Effector memory CD8-positive, alpha-beta T cell (primary cell): Measurements from ENCODE around the gene ITPKB.
"Not testable (repeated sequence)": the region's sequence is repeated elsewhere in the genome, so short reads cannot be mapped to it uniquely, and the experiment has no call there.

ENCODE experiments used
- ATAC-seq: fragments of 150-1000 bp; cut with Tn5 transposase; replicated peaks from 2 replicates; pipeline ENCODE4 v1.10.0; 2021; ENCODE audit warnings: mild to moderate bottlenecking, moderate library complexity
- DNase-seq, 3 experiments: peaks; one replicate each; pipeline ENCODE4 v3.0.0; 2021
- H3K27ac Mint-ChIP-seq, 2 donors: one replicate each; pipeline ENCODE4 v1.8.0; 2022; ENCODE audit warnings: mild to moderate bottlenecking in 2 of 2, mixed read lengths in 2 of 2, moderate library complexity in 2 of 2
- H3K27me3 Mint-ChIP-seq, 2 donors: one replicate each; pipeline ENCODE4 v1.8.0; 2022; ENCODE audit warnings: mixed read lengths in 2 of 2
- H3K36me3 Mint-ChIP-seq: one replicate; pipeline ENCODE4 v1.8.0; 2022; ENCODE audit warnings: mild to moderate bottlenecking, moderate library complexity, mixed read lengths; ENCODE audit not compliant: insufficient read depth
- H3K4me1 Mint-ChIP-seq, 2 donors: one replicate each; pipeline ENCODE4 v1.8.0; 2022; ENCODE audit warnings: low read depth in 2 of 2, mixed read lengths in 2 of 2
- H3K4me3 Mint-ChIP-seq, 2 donors: one replicate each; pipeline ENCODE4 v1.8.0; 2022; ENCODE audit warnings: mild to moderate bottlenecking in 2 of 2, mixed read lengths in 2 of 2, moderate library complexity in 2 of 2
- H3K9me3 Mint-ChIP-seq, 2 donors: one replicate each; pipeline ENCODE4 v1.8.0; 2022; ENCODE audit warnings: mixed read lengths in 2 of 2

ITPKB gene

GRCh38 chr1:226733304-226733703 is 5.8 kb downstream of the ITPKB start:
- Mint-ChIP-seq H3K27ac (peak overlapping the region; percentile 89 to 93), H3K27me3 (no peaks in the 10 kb centered on the region), H3K36me3 (peaks cover 80% of the 10 kb centered on the region), H3K9me3 (no peaks in the 10 kb centered on the region), H3K4me1 (peaks cover 61 to 64% of the 10 kb centered on the region in 2 donors), H3K4me3 (peak overlapping the region; percentile 87 to 97)
- DNase-seq (no peak), ATAC-seq (no peak)

- DNase-seq (no peak), ATAC-seq (no peak)
- Mint-ChIP-seq H3K4me1 (peaks cover 66 to 69% of the 10 kb centered on the region in 2 donors), H3K4me3 (peak overlapping the region; percentile 87 to 97), H3K27ac (peak overlapping the region; percentile 89 to 93), H3K27me3 (no peaks in the 10 kb centered on the region), H3K36me3 (peaks cover 75% of the 10 kb centered on the region), H3K9me3 (no peaks in the 10 kb centered on the region)
These were observed 6.2 kb downstream of the ITPKB start for GRCh38 chr1:226732856-226733291.

GRCh38 chr1:226731257-226731893 is 7.7 kb downstream of the ITPKB start:
- no peak for ATAC-seq
- Mint-ChIP-seq H3K9me3 (no peaks in the 10 kb centered on the region), H3K4me3 (peak overlapping the region; percentile 87 to 97), H3K27ac (peak overlapping the region; percentile 89 to 93), H3K27me3 (no peaks in the 10 kb centered on the region), H3K36me3 (peaks cover 73% of the 10 kb centered on the region), H3K4me1 (peaks cover 80 to 81% of the 10 kb centered on the region in 2 donors)
- no peak for DNase-seq

- peak overlapping the region; percentile 87 to 97 for H3K4me3 Mint-ChIP-seq
- no peaks in the 10 kb centered on the region for H3K27me3 Mint-ChIP-seq
- ATAC-seq (no peak), DNase-seq (no peak)
- H3K4me1 Mint-ChIP-seq: peaks cover 81 to 83% of the 10 kb centered on the region in 2 donors
- no peaks in the 10 kb centered on the region for H3K9me3 Mint-ChIP-seq
- peaks cover 73% of the 10 kb centered on the region for H3K36me3 Mint-ChIP-seq
- peak overlapping the region; percentile 89 to 93 for H3K27ac Mint-ChIP-seq
These were observed 8.2 kb downstream of the ITPKB start for GRCh38 chr1:226730836-226731235.

- ATAC-seq (peak; percentile 48), DNase-seq (no peak)
- Mint-ChIP-seq H3K36me3 (peaks cover 69% of the 10 kb centered on the region), H3K27ac (peak overlapping the region; percentile 89 to 93), H3K27me3 (no peaks in the 10 kb centered on the region), H3K4me1 (peaks cover 81 to 87% of the 10 kb centered on the region in 2 donors), H3K4me3 (peak overlapping the region; percentile 87 to 97), H3K9me3 (no peaks in the 10 kb centered on the region)
These were observed 9.0 kb downstream of the ITPKB start for GRCh38 chr1:226730071-226730470.

GRCh38 chr1:226728448-226728847 is 10.6 kb downstream of the ITPKB start:
- no peak for DNase-seq
- peak overlapping the region; percentile 87 to 97 for H3K4me3 Mint-ChIP-seq
- no peak for ATAC-seq
- H3K36me3 Mint-ChIP-seq: peaks cover 71% of the 10 kb centered on the region
- H3K27me3 Mint-ChIP-seq: no peaks in the 10 kb centered on the region
- H3K4me1 Mint-ChIP-seq: peaks cover 79 to 86% of the 10 kb centered on the region in 2 donors
- peak overlapping the region; percentile 89 to 93 for H3K27ac Mint-ChIP-seq
- no peaks in the 10 kb centered on the region for H3K9me3 Mint-ChIP-seq

- Mint-ChIP-seq H3K27me3 (no peaks in the 10 kb centered on the region), H3K27ac (peak overlapping the region; percentile 89 to 93), H3K36me3 (peaks cover 78% of the 10 kb centered on the region), H3K9me3 (no peaks in the 10 kb centered on the region), H3K4me3 (peak overlapping the region; percentile 87 to 97), H3K4me1 (peaks cover 79 to 81% of the 10 kb centered on the region in 2 donors)
- DNase-seq (no peak), ATAC-seq (no peak)
These were observed 13.2 kb downstream of the ITPKB start for GRCh38 chr1:226725897-226726267.

- peaks cover 77 to 81% of the 10 kb centered on the region in 2 donors for H3K4me1 Mint-ChIP-seq
- H3K36me3 Mint-ChIP-seq: peaks cover 66% of the 10 kb centered on the region
- no peaks in the 10 kb centered on the region for H3K27me3 Mint-ChIP-seq
- peak overlapping the region; percentile 87 to 97 for H3K4me3 Mint-ChIP-seq
- ATAC-seq (peak; percentile 35), DNase-seq (no peak)
- H3K9me3 Mint-ChIP-seq: no peaks in the 10 kb centered on the region
- H3K27ac Mint-ChIP-seq: peak overlapping the region; percentile 89 to 93
These were observed 15.2 kb downstream of the ITPKB start for GRCh38 chr1:226723657-226724532.

GRCh38 chr1:226722901-226723656 is 16.0 kb downstream of the ITPKB start:
- H3K9me3 Mint-ChIP-seq: no peaks in the 10 kb centered on the region
- peak; percentile 46 for ATAC-seq

GRCh38 chr1:226722240-226722900 is 16.7 kb downstream of the ITPKB start:
- DNase-seq (no peak), ATAC-seq (peak; percentile 19)
- peak overlapping the region; percentile 76 to 97 for H3K4me3 Mint-ChIP-seq
- H3K27me3 Mint-ChIP-seq: no peaks in the 10 kb centered on the region
- no peaks in the 10 kb centered on the region for H3K9me3 Mint-ChIP-seq
- H3K36me3 Mint-ChIP-seq: peaks cover 68% of the 10 kb centered on the region
- H3K27ac Mint-ChIP-seq: peak overlapping the region; percentile 89 to 93
- H3K4me1 Mint-ChIP-seq: peaks cover 69 to 75% of the 10 kb centered on the region in 2 donors

More at GRCh38 chr1:226722901-226723656, 16.0 kb downstream of the ITPKB start:
- Mint-ChIP-seq H3K36me3 (peaks cover 70% of the 10 kb centered on the region), H3K4me1 (peaks cover 72 to 77% of the 10 kb centered on the region in 2 donors), H3K27ac (peak overlapping the region; percentile 89 to 93), H3K4me3 (peak overlapping the region; percentile 76 to 97), H3K27me3 (no peaks in the 10 kb centered on the region)
- DNase-seq: no peak

- not testable (repeated sequence) for DNase-seq, H3K27me3 Mint-ChIP-seq, ATAC-seq, H3K9me3 Mint-ChIP-seq
- Mint-ChIP-seq H3K4me1 (peaks cover 61 to 65% of the 10 kb centered on the region in 2 donors), H3K27ac (peak overlapping the region; percentile 69 to 88), H3K4me3 (peak overlapping the region in 1 of 2 donors; percentile 47), H3K36me3 (peaks cover 51% of the 10 kb centered on the region)
These were observed 18.5 kb downstream of the ITPKB start for GRCh38 chr1:226720574-226720973.

GRCh38 chr1:226719596-226720387 is 19.3 kb downstream of the ITPKB start:
- peaks cover 50% of the 10 kb centered on the region for H3K36me3 Mint-ChIP-seq
- H3K4me3 Mint-ChIP-seq: peak overlapping the region; percentile 33 to 47

More at GRCh38 chr1:226719596-226720387, 19.3 kb downstream of the ITPKB start:
- peaks cover 57 to 62% of the 10 kb centered on the region in 2 donors for H3K4me1 Mint-ChIP-seq
- no peaks in the 10 kb centered on the region for H3K9me3 Mint-ChIP-seq
- DNase-seq: no peak
- no peaks in the 10 kb centered on the region for H3K27me3 Mint-ChIP-seq
- no peak for ATAC-seq
- peak overlapping the region; percentile 69 to 88 for H3K27ac Mint-ChIP-seq
